ENCODE data around the gene METTL18.

Gene METTL18

DNA sequence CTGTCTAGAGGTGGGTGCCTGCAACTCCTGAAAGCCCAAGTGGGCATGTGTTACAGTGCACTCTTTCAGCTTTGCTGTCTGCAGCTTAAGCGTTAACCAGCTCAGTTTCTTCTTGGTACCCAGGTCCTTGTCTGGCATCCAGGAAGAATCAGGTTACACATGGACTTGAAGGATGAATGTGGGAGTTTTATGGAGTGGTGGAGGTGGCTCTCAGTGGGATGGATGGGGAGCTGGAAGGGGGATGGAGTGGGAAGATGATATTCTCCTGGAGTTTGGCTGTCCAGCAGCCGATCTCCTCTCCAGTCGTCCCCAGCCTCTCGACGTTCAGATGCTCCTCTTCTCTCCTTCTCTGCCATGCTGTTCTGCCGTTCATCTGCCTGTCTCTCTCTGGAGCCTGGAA lies 9.4 kb downstream of the METTL18 start:
- DNase-seq (ENCODE audit: low spot score): no peak

DNA sequence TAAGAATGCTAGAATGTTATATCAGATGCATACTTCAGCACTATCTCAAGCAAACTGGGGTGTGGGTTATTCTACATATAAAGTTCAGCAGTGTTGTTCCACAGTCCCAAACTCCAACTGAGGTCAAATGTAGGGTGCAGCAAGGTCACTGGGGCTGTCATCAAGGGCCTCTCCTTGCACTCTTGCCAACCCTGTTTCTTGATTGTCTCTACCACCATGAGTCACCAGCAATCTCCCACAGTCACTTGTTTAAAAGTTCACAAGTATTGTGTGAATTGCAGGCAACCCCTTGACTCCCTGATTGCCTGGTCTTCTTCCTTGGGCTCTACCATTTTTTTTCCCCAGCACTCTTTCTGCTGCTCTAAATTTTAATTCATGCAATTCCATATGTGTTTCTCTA lies 10.6 kb downstream of the METTL18 start:
- DNase-seq (ENCODE audit: low spot score): no peak

DNA sequence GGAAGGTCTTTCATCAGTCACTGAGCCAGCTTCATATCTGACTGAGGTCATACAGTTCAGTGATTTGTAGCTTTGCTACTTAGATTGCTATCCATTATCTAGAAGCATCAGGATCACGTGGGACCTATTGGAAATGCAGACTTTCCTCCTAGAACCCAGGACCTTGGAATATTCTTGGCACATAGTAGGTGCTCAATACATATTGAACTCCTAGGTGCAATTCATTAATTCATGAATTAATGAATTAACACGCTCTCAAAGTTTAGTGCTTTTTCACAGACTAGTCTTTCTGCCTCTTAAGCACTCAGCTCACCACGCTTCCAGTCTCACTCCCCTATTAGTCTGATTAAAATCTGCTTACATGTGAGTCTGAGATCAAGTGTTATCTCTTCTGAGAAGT lies 12.1 kb downstream of the METTL18 start:
- DNase-seq (ENCODE audit: low spot score): no peak

DNA sequence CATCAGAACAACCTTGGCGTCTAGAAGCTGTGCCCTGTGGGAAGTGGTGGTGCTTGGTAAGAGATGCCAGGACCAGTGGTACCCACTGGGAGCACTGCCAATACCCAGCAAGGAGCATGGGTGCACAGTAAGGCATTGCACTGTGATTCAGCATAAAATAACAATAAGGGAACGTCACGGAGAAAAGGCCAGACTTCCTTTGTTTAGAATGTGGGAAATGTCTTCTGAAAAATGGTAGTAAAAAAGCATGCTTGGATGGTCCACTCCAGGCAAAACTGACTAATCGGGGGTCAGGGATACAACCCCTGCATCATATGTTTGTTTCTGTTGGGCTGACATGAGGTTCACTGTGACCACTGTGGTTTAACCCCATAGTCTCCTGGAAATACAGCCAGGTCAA lies 14.7 kb downstream of the METTL18 start:
- no peak for DNase-seq (ENCODE audit: low spot score)

DNA sequence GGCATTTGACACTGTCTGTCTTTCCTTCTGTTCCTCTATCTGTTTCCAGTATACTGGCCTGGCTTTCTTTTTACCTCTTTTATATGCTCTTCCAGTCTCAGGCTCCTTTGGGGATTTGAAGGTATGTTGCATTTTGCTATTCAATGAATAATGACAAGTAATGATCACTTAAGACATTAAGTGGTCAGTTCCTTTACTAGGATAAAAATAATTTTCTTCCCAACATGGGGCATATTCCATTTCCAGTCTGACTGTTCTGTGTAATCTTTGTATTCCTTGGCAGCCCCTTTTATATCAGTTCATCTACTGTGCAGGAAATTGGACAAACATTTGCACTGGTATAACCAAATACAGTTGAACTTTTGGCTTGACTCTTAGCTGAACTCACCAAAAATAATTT lies 15.6 kb downstream of the METTL18 start:
- DNase-seq (ENCODE audit: low spot score): no peak

DNA sequence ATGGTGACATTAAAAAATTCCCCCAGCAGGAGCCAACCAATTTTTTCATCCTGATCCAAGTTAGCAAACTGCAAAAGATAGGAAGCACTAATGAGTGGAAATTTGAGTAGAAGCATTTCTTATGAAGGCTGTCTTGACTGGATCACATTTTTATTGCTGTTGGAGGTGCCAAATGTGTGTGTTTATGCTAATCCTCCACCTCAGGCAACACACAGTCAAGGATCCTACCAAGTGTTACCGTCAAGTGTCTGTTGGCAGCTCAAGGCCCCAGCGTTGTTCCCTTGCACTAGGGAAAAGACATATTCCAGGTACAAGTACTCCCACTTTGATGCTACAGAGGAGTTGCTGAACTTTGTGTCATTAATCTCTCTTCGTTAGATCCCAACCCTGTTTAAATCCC lies 18.3 kb downstream of the METTL18 start:
- no peak for DNase-seq (ENCODE audit: low spot score)

DNA sequence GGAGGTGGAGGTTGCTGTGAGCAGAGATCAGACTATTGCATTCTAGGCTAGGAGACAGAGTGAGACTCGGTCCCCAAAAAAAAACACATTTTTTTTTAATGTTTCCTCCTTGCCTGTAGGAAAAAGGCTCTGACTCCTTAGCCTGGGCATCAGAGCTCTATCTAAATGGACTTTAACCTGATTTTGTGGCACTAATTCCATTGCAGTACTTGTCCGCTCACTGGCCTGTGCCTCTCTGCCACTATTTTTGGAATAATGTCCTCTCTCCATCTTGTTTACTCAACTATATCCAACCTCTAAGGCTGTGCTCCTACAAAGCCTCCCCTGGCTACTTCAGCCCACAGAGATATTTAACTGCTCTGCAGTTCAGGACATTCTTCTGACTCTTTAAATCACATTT lies 26.5 kb downstream of the METTL18 start:
- DNase-seq (ENCODE audit: low spot score): no peak

DNA sequence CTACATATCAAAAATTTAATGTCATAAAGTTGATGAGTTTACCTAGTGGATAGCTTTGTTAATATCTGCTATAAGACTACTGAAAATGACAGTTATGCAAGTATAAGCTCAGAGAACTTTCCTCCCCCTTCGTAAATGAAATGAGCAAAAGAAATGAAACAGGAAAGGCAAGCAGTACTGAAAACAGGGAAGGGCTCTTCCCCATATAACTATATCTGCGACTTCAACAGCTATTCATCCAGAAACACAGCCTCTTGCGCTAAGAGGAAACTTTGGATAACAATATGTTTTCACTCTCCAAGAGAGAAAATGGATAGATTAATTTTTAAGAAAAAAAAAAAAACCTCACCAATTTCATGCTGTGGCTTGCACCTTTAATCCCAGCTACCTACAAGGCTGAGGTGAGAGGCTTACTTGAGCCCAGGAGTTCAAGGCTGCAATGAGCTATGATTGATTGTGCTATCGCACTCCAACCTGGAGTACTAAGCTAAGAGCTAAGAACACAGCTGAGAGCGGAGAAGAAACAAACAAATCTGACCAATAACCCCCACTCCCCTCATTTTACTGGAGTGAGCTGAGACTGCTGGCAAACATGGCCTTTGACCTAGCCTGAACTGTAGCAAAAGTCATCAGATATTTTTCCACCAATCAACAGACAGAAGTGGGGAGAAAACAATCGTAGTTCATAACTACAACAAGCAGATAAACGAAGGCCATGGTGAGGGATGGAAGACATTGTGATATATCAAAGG lies 29.0 kb downstream of the METTL18 start:
- DNase-seq (ENCODE audit: low spot score): no peak

DNA sequence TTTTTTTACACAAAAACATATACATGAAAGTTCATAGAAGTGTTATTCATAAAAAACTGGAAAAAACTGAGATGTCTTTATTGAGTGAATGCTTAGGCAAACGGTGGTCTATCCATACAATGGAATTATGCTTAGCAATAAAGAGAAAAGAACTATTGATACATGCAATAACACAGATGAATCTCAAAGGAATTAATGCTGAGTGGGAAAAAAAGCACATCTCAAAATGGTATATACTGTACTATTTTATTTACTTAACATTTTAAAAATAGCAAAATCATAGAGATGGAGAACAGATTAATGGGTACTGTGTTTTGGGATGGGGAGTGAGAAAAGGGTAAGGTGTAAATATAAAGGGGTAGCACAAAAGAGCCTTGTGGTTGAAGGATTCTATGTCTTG lies 29.8 kb downstream of the METTL18 start:
- DNase-seq (ENCODE audit: low spot score): no peak

DNA sequence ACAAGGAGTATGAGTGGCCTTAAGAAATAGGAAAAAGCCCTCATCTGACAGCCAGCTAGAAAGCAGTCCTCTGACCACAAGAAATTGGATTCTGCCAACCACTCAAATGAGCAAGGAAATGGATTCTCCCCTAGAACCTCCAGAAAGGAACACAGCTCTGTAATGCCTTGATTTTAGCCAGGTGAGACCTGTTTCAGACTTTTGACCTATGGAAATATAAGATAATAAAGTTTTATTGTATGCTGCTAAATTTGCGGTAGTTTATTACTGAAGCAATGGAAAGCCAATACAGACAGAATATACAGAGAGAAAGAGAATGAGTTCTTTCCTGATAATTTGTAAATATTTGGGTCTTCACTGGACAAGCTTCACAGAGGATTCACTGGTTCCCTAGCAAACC lies 32.0 kb downstream of the METTL18 start:
- no peak for DNase-seq (ENCODE audit: low spot score)

DNA sequence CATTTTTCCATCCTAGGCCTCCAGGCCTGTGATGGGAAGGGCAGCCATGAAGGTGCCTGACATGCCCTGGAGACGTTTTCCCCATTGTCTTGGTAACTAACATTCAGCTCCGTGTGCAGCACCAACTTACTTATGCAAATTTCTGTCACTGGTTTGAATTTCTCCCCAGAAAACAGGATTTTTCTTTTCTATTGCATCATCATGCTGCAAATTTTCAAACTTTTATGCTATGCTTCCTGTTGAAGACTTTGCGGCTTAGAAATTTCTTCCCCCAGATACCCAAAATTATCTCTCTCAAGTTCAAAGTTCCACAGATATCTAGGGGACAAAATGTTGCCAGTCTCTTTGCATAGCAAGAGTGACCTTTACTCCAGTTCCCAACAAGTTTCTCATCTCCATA lies 35.7 kb downstream of the METTL18 start:
- DNase-seq (ENCODE audit: low spot score): no peak

DNA sequence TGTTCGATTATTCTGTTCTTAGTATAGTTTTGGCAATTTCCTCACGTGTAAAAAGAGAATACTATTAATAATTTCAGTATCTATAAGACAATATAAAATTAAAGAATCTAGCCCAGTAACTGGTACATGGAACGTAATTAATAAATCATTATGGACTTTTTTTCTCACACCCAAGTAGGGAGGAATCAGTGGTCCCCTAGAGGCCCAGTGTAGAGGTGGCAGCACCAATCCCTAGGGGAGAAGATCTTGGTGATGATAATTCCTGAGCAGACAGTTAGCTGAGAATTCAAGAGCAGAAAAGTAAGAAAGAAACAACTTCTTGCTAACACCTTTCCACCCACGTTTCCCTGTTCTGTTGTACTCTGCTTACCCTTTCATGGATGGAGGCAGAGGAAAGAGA lies 41.2 kb downstream of the METTL18 start:
- DNase-seq (ENCODE audit: low spot score): no peak

DNA sequence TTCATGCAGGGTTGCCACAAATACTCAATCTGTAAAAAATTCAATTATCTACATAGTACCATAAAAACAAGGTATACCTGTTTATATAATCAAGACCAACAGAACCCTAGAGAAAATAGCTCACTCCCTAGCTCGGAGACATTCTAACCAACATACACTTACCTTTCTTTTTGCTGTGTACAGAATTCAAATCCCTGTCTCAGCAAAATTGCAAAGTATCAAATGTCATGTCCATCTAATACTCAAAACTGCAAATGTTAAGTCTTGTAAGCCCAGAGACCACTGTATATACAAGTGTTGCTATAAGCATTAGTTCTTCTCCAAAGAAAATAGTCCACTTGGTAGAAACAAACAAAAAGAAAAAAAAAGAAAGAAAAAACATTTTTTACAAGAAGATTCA lies 44.7 kb downstream of the METTL18 start:
- no peak for DNase-seq (ENCODE audit: low spot score)

DNA sequence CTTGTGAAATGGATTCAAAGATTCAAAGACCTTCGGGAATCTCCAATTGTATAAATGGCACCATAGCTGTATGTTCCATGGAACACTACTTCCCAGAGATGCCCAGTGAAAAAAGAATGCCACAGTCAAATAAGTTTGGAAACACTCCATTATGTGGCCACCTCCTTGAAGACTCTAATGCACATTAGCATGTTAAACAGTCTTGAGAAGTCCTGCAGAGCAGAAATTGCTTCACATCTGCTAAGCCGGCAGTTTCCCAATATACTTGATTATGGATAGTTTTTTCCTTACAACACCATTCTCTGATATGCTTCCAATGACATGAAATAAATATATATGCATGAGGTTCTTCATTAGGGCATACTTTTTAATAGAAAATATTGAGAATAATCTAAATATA lies 48.2 kb downstream of the METTL18 start:
- no peak for DNase-seq (ENCODE audit: low spot score)

DNA sequence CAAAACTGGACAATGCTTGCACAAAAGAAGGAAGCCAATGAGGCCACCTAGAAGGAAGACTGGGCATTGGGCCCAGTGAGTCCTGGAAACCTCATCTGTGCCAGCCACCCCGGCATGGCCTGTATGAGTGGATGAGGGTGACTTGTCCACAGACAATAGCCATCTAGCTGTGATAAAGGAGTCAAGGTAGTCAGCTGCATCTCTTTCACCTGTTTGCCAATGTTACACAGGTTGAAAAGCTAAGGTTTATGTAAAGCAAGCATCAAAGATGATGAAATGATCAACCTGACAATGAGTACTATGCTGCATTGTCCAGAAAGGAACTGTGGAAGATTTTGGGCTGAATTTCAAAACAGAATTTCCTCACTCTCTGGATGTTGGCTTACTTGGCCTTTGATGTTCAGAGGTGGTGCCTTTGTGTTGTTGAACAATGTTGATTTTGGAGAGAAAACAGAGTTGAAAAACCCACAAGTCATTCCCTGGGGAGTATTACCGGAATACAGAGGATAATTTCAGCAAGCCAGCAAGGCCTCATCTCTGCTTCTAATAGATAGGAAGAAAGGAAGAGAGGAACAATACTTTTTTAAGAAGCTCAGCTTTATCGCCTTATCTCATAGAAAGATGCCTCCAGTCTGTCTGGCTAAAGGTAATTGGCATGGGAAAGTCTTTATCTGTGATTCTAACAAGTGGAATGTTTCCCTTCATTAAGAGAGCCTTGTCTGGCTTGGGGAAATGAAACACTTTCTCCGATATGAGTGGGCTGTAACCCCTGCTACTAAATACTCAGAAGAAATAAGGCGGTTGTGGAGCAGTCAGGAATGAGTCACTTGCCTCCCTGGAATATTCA lies 49.5 kb downstream of the METTL18 start:
- DNase-seq (ENCODE audit: low spot score): no peak

Data from AG20443 (cell line).